Measurements from ENCODE around the gene RNF227. TPM values are rescaled to one million over a fixed set of nuclear protein-coding genes. Genes with fewer than 3 reads are reported as not detected.
A peak's percentile ranks its signal among the peaks of the same experiment; 100 is the strongest.
"Not testable (repeated sequence)": the region's sequence is repeated elsewhere in the genome, so short reads cannot be mapped to it uniquely, and the experiment has no call there.

The RNF227 gene
- total RNA-seq, 1 donor from 2014 or later: 3.1 TPM

DNA sequence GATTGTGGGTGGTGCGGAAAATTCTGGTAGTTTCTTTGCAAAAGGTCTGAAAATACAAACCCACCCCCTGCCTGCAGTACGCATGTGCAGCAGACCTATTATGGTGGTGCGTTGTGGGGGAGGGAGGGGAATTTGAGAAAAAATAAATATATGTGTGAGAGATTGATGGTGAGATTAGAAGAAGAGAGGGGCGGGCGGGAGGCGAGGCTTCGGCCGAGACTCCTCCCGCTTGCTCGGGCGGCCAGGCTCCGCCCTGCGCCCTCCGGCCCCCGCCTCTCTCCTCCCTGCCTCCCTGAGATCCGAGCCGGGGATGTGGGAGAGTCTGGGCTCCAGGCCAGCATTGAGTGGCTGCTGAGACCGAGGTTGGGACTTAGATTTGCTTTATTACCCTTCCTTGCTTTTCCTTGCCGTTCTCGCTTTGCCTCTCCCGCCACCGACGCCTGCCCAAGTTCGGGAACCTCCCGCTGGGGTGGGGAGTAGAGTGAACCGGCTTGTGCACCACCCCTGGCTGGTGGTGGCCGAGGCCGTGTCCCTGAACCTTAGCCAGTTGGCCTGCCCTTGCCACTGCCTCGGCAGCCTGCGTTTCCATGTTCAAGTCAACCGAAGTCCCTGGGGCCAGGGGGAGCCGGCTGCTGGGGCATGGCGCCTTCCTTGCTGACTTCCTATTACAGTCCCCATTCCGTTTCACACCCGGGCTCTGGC is 28.5 kb downstream of the RNF227 start:
- DNase-seq: peak; percentile 96

DNA sequence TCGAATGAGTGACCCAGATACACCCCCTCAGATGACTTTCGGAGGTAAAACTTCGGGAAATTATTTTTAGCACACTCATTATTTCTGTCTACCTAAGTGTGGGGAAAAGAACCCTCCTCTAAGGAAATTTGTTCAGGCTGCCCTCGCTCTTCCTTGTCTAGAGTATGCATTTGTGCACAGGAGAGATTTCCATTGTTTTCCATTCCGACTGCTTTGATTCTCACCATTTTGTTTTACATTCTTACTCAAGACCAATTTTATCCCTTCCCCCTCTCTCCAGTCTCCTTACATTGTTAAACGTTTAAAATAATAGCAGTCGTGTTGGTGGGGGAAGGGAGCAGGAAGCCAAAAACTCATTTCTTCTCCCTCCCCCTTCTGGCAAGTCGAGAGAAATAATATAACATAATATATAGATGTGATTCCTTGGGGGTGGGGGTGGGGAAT is 29.0 kb downstream of the RNF227 start:
- DNase-seq: no peak

DNA sequence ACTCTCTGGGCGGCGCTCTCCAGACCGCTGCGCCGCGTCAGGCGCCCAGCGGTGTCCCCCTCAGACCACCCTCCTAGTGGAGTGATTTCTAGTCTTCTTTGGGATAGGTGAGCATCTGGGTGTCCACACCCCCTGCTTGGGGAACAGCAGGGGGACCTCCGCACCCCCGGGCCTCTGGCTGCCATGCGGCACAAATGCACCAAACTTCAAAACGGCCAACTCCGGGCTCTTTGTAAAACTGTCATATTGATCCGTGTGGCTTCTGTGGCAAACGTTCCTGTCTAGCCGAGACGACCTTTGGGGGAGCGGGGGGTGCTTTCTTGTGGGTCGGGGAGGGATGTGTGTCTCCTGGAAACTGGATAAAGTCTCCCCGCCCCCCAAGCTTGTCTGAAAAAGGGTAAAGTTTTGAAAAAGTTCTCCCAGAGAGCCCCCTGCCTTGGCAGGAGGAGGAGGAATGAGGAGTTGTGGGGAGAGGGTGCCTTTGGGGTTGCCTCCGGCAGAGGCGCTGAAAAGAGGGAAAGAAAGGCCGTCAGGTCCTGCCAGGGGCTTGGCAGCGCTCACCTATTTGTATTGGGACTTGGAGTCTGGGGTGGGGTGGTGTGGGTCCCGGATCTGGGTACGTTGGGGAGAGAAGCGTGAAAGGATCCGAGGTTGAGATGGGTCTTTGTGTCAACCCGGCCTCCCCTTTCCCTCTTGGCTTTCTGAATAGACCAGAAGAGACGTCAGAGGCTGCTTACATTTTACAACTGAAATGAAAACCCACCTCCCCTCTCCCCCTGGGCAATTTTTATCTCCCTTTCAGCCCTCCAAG is 29.7 kb downstream of the RNF227 start:
- DNase-seq: peak; percentile 48

DNA sequence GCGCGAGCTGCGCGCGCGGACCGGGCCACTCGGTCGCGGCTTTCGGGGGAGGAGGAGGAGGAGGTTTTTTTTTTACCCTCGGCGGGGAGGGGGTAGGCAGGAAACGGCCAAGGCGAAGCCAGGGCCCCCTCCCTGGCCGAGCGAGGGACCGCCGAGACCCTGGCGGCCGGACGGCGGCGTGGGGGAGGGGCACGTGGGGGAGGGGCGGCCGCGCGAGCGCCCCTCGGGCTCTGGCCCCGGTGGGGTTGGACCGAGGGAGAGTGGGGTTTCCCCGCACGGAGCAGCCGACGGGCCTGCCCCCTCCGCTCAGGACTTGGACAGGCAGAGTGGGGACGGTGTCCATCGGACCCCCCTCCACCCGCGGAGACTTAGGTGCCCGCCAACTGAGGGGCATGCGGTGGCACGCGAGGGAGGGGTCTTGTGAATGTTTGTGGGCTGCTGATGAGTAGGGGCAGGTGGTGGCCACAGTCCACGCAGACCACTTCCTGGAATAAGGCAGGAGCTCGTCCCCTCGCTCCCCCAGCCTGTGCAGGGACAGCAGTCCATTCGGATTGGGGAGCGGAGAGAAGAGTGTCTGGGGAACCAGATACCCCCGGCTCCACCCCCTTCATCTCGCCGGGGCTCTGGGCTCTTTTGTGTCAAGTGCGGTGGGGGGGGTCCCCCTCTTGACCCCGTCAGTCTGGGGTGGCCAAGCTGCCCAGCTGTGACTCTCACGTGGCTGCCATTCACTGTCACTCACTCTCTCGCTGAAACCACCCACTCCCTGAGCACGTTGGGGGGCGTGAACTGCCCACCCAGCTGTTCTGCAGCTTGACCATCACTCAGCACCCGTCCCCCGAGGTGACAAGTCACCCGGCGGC is 30.5 kb downstream of the RNF227 start:
- DNase-seq: peak; percentile 43

DNA sequence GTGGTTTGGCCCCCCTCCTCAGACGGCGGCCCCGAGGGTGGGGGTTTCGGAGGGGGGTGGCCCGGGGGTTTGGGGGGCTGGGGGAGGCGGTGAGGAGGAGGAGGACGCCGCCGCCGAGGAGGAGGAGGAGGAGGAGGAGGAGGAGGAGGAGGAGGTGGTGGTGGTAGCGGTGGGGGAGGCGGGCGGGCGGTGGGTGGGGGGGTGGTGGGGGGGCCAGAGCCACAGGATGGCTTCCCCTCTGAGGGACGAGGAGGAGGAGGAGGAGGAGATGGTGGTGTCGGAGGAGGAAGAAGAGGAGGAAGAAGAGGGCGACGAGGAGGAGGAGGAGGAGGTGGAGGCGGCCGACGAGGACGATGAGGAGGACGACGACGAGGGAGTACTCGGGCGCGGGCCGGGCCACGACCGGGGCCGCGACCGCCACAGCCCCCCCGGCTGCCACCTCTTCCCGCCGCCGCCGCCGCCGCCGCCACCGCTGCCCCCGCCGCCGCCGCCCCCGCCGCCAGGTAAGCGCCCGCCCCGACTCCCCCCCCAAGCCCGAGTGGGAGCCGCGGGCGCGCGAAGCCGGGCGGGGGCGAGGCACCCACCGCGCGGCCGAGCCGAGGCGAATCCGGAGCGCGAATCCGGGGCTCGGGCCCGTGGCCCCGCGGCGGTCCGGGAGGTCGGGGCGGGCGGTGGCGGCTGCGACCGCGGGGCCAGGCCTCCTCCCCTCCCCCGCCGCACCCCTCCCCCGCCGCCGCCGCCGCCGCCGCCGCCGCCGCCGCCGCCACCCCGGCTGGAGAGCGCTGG is 31.3 kb downstream of the RNF227 start:
- peak; percentile 9 for DNase-seq

DNA sequence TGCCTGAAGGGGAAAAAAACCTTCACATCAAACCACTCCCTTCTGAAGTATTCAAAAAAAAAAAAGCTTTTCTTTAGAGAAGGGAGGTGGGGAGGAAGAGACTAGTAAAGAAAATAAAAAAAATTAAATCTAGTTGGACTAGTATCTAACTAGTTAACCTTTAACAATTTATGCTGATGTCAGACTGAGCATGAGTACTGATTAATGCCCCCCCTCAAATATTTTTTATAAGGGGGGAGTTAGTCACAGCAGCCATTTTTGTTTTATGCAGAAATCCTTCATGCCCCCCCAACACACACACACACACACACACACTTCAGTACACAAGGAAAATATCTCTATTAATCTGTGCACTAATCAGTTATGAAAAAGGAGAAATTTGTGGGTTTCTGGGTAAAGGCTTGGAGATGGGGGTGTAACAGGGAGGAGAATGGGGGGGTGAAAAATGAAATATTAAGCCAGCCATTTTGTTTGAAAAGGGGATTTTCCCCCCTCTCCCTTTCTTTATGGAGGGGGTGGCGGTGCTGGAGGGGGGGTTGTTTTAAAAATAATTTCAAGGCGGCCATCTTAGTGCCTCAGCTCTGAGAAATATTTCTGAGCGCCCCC is 32.2 kb downstream of the RNF227 start:
- peak; percentile 35 for DNase-seq

DNA sequence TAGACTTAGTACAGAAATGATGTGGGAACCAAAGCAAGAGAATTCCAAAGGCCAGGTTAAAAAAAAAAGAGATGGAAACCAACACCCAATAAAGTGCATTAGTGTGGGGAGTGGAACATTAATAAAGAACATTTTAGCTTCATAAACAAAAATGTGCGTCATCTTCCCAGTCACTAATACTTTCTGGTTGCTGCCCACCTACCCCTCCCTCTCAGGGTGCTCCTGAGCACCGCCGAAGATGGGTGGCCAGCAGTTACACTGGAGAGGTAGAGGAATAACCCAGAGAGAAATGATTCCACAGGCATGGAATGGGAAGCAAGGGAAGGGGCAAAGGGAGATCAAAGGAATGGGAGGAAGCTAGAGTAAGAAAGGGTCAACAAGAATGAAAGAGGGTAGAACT is 33.5 kb downstream of the RNF227 start:
- no peak for DNase-seq

DNA sequence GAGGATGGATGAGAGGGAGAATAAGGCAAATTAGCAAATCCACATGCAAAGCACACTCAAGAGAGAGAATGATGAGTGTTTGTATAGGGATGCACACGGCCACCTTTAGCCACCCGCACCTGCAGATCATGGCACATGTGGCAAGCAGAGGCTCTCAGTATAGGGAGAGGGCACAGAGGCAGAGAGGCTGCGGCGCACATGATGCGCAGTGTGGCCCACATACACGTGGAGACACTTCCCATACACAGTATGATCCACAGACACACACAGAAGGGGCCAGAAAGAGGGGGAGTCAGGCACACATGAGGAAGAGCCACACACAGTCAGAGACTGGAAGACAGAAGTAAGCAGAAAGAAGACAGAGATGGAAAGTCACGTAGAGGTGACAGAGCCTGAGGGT is 34.0 kb downstream of the RNF227 start:
- DNase-seq: no peak

DNA sequence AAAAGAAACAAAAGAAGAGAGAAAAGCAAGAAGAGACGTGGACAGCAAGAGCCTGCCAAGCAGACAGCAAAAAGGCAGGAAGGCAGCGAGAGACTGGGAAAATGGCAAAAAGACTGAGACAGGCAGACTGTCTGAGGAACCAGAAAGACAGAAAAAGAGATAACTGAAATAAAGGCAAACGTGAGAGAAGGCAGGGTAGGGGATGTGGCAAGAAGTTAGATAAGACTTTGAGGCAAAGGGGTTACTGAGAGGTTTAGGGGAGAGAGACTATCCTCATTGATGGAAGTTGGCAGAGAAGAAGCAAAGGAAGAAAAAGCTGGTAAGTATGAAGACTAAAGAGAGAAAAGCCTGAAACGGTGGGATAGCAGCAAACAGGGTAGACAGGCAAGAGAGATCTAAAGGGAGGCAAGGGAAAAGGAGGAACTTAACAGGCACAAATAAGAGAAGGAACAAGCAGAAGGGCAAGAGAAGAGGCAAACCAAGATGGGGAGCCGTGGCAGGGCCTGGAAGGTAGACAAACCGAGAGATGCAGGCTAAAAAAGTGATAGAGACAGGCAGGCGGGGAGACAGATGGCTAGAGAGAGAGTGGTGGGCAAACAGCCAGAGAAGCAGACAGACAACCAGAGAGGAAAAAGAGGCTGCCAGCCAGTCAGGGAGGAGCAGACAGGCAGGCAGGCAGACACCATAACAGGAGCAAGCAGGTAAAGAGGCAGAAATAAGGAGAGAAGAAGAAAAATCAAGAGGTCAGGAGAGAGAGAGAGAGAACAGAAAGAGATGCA is 34.6 kb downstream of the RNF227 start:
- DNase-seq: no peak

DNA sequence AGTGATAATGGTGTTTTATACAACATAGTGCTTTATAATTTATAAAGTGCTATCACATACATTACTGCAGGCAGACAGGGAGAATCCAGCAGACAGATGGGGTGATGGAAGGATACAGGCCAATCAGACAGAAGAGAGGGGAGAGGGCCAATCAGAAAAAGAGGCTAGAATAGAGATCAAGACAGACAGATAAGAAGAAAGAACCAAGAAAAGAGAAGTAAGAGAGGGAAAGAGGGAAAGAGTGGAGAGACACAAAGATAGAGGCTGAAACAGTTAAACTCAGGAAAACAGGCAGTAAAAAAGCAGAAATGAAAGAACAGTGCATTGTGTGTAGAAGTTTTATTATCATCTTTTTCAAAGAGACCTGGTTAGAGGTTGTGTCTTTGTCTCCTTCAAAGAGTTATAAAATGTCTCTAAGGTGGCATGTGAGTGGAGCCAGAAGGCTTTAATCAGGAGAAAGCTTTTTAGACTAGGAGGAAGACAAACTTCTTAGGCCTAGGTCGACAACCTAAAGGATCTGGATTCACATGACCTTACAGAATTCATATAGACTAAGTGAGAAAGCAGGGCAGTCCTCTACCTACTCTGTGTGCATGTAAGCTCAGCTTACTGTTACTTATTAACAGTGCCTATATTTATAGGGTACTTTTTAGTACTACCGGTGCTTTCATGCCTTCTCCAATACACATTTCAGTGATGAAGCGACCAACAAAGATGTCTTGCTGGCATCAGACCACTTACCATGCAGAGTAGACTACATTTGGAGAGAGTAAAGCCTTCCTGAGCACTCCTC is 35.8 kb downstream of the RNF227 start:
- DNase-seq: no peak

DNA sequence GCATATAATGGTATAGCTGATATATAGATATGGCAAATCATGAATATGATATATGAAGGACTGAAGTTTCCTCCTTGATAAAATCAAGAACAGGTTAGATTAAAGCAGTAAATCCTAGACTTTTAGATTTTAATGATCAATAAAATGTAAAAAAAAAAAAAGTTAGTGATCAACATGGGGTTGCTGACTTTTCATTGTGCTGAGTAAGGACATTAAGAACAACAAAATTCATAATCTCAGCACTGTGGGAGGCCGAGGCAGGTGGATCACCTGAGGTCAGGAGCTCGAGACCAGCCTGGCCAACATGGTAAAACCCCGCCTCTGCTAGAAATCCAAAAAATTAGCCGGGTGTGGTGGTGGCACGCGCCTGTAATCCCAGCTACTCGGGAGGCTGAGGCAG is 37.9 kb downstream of the RNF227 start:
- DNase-seq: no peak

DNA sequence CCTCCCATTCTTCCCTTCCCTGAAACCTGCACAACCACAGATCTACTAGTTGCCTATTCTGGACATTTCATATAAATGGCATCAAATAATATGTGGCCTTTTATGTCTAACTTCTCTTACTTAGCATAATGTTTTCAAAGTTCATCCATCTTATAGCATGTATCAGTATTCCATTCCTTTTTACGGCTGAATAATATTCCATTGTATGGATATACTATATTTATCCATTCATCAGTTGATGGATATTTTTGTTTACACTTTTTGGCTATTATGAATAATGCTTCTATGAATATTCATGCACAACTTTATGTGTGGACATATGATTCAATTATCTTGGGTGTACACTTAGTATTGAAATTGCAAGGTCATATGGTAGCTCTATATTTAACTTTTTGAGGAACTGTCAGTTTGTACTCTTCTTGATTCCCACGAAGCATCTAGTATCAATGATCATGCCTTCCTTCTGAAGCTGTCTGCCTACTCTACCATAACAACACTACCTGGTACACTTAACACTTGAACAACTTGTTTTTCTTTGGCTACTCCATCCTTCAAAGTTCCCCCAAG is 40.2 kb downstream of the RNF227 start:
- DNase-seq: no peak

DNA sequence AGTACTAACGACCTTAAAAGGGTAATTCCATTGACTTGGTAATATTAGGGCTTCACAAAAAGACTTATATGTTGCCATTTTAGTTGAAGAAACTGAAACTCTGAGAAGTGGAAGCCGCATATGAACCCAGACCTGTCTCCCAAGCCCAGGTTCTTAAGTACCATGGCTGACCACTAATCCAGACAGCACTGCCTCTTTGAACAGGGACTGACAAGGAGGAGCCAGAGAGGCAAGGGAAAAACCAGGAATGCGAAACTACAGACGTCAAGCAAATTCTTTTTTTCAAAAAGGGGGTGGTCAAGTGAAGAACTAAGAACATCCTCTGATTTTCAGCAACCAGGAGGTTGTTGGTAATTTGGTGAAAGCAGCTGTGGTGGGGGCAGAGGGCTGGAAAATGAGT is 43.0 kb downstream of the RNF227 start:
- no peak for DNase-seq

DNA sequence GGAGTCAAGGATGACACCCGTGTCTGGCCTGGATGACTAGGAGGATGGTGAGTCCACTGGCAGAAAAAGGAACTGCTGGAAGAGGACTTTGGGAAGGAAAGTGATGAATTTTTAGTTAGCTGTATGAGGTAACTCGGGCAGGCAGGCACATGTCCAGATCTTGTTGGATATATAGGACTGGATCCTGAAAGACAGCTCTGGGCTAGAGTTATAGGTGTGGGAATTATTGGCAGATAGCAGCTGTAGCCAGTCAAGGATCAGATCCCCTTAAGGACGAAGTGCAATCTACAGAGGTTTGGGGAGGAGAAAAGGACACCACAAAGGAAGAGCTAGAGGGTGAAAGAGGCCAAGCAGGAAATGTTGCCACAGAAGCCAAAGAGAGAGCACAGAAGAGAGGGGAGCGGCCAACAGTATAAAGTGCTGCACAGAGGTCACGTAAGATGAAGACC is 48.2 kb downstream of the RNF227 start:
- DNase-seq: no peak

DNA sequence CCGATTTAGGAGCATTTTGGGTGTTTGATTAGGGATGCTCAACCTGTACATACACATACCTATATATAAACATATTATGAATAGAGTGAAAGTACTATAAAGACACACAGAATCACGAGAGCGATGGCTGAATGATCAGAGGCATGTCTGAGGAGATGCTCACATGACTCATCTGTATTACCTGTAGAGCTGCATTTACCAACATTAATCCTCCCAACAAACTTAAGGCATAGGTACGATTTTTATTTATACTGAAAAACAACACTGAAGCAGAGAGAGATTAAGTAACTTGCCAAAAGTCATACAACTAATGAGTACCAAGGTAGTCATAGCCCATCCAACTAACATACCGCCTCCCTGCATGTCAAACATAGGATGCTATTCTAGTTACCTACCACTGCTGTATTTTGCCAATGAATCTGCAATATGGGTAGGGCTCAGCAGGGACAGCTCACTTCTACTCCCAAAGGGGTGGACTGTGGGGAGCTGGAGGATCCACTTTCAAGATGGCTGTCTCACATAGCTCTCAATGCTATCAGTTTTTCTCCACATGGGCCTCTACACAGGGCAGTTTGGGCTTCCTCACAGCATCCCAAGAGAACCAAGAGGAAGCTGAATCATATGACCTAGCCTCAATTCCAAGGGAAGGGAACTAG is 51.0 kb downstream of the RNF227 start:
- peak; percentile 31 for DNase-seq

DNA sequence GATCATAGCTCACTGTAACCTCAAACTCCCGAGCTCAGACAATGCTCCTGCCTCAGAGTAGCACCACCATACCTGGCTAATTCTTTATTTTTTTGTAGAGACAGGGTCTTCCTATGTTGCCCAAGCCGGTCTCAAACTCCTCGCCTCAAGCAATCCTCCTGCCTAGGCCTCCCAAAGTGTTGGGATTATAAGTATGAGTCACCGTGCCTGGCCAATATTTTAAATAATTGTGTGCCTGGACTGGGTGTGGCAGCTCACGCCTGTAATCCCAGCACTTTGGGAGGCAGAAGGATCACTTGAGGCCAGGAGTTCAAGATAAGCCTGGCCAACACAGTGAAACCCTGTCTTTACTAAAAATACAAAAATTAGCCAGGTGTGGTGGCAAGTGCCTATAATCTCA is 51.7 kb downstream of the RNF227 start:
- DNase-seq: not testable (repeated sequence)

All from dermis blood vessel endothelial cell (primary cell).